Measurements from ENCODE around the gene RAB38.

GRCh38 chr11:88169881-88170280 is 5.4 kb downstream of the RAB38 start:
- TF ChIP-seq, protein P1, sequence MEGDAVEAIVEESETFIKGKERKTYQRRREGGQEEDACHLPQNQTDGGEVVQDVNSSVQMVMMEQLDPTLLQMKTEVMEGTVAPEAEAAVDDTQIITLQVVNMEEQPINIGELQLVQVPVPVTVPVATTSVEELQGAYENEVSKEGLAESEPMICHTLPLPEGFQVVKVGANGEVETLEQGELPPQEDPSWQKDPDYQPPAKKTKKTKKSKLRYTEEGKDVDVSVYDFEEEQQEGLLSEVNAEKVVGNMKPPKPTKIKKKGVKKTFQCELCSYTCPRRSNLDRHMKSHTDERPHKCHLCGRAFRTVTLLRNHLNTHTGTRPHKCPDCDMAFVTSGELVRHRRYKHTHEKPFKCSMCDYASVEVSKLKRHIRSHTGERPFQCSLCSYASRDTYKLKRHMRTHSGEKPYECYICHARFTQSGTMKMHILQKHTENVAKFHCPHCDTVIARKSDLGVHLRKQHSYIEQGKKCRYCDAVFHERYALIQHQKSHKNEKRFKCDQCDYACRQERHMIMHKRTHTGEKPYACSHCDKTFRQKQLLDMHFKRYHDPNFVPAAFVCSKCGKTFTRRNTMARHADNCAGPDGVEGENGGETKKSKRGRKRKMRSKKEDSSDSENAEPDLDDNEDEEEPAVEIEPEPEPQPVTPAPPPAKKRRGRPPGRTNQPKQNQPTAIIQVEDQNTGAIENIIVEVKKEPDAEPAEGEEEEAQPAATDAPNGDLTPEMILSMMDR (IDR thresholded peaks at IDR 0.05): no peak
- no peak for TF ChIP-seq POLR2A (IDR thresholded peaks at IDR 0.05)

Data from breast epithelium (tissue), 3 donors.